IMR-90 (cell line): ENCODE data around the gene GLP2R. TPM values are rescaled to one million over a fixed set of nuclear protein-coding genes. Genes with fewer than 3 reads are reported as not detected.
"Not testable (repeated sequence)": the region's sequence is repeated elsewhere in the genome, so short reads cannot be mapped to it uniquely, and the experiment has no call there.

Experiments
- ATAC-seq: fragments of 200-7000 bp; cut with Tn5 transposase; 2 replicates; pipeline ENCODE4 v1.9.1; 2020; ENCODE audit warnings: low read depth, mild to moderate bottlenecking, moderate library complexity
- BruUV-seq: library from RNA; stranded (reverse); fragments of 400-500 nt; replicated peaks from 2 replicates; lab custom pipeline; 2021; lab: Mats Ljungman, UMichigan
- CTCF ChIA-PET: fragments of 300-600 bp; formaldehyde crosslinking; extraction: SDS; loops from one replicate; lab custom pipeline; 2021; ENCODE audit warnings: antibody characterized with exemption; lab: Yijun Ruan, JAX
- POLR2A ChIA-PET: fragments of 300-600 bp; sonication (Branson Sonifier 250); formaldehyde crosslinking; loops from one replicate; lab custom pipeline; 2022; ENCODE audit warnings: antibody characterized with exemption; ENCODE audit not compliant: unreplicated experiment; lab: Charles Lee
- DNase-seq: peaks from one replicate; pipeline ENCODE4 v3.0.0; 2013
- H2AFZ ChIP-seq: replicated peaks from 2 replicates; pipeline ENCODE3; 2013; ENCODE audit warnings: low read length, mild to moderate bottlenecking; ENCODE audit not compliant: poor library complexity
- H2AK5ac ChIP-seq: 2 replicates; pipeline ENCODE4 v1.6.1; 2013; ENCODE audit warnings: low read depth, low read length, inconsistent platforms
- H2AK9ac ChIP-seq: replicated peaks from 2 replicates; pipeline ENCODE3; 2013; ENCODE audit warnings: mild to moderate bottlenecking, low read depth, low read length, moderate library complexity; ENCODE audit not compliant: poor library complexity
- H2BK120ac ChIP-seq: 2 replicates; pipeline ENCODE4 v1.6.1; 2013; ENCODE audit warnings: low read depth, low read length, inconsistent platforms
- H2BK15ac ChIP-seq: 3 replicates; pipeline ENCODE4 v1.6.1; 2013; ENCODE audit warnings: low read depth, low read length, inconsistent platforms
- H2BK20ac ChIP-seq: 2 replicates; pipeline ENCODE4 v1.6.1; 2013; ENCODE audit warnings: low read depth, mild to moderate bottlenecking, inconsistent platforms, low read length, moderate library complexity
- H2BK5ac ChIP-seq: 2 replicates; pipeline ENCODE4 v1.6.1; 2013; ENCODE audit warnings: mild to moderate bottlenecking, low read depth, low read length, inconsistent platforms; ENCODE audit not compliant: poor library complexity, severe bottlenecking
- H3K14ac ChIP-seq: replicated peaks from 2 replicates; pipeline ENCODE4 v1.6.1; 2013; ENCODE audit warnings: low read depth, low read length, inconsistent platforms
- H3K18ac ChIP-seq: 2 replicates; pipeline ENCODE4 v1.6.1; 2013; ENCODE audit warnings: low read depth, low read length, control low read depth
- H3K23ac ChIP-seq: 2 replicates; pipeline ENCODE4 v1.6.1; 2013; ENCODE audit warnings: low read depth, low read length, inconsistent platforms
- H3K27ac ChIP-seq: 2 replicates; pipeline ENCODE4 v1.5.1; 2013; ENCODE audit warnings: mild to moderate bottlenecking, control low read depth, low read length; ENCODE audit not compliant: insufficient read depth
- H3K27me3 ChIP-seq: 2 replicates; pipeline ENCODE4 v1.6.1; 2013; ENCODE audit warnings: low read length; ENCODE audit not compliant: control insufficient read depth, insufficient read depth
- H3K36me3 ChIP-seq: 2 replicates; pipeline ENCODE4 v1.6.1; 2013; ENCODE audit warnings: low read length, mixed read lengths; ENCODE audit not compliant: control insufficient read depth, insufficient read depth
- H3K4ac ChIP-seq: 2 replicates; pipeline ENCODE4 v1.6.1; 2013; ENCODE audit warnings: low read depth, low read length, inconsistent platforms
- H3K4me1 ChIP-seq: 2 replicates; pipeline ENCODE4 v1.6.1; 2013; ENCODE audit warnings: low read length, mixed read lengths; ENCODE audit not compliant: control insufficient read depth, insufficient read depth
- H3K4me2 ChIP-seq: 2 replicates; pipeline ENCODE4 v1.6.1; 2013; ENCODE audit warnings: low read depth, mild to moderate bottlenecking, control low read depth, low read length, moderate library complexity
- H3K4me3 ChIP-seq: 2 replicates; pipeline ENCODE4 v1.5.1; 2013; ENCODE audit warnings: low read depth, mild to moderate bottlenecking, control low read depth, low read length, moderate library complexity; ENCODE audit not compliant: insufficient read depth
- H3K56ac ChIP-seq: 2 replicates; pipeline ENCODE4 v1.6.1; 2013; ENCODE audit warnings: low read length, inconsistent platforms; ENCODE audit not compliant: insufficient read depth; ENCODE audit errors: extremely low read depth
- H3K79me1 ChIP-seq, 2 experiments: 2 replicates each; pipeline ENCODE4 v1.6.1; 2013; ENCODE audit warnings: low read length in 2 of 2, inconsistent platforms in 1 of 2, low read depth in 1 of 2
- H3K9ac ChIP-seq: 2 replicates; pipeline ENCODE4 v1.6.1; 2013; ENCODE audit warnings: low read depth, low read length, control low read depth
- H3K9me1 ChIP-seq: 2 replicates; pipeline ENCODE4 v1.6.1; 2013; ENCODE audit warnings: low read length, inconsistent platforms; ENCODE audit not compliant: insufficient read depth
- H3K9me3 ChIP-seq: 2 replicates; pipeline ENCODE4 v1.6.1; 2013; ENCODE audit warnings: low read length; ENCODE audit not compliant: control insufficient read depth, insufficient read depth
- H4K20me1 ChIP-seq: 2 replicates; pipeline ENCODE4 v1.6.1; 2013; ENCODE audit warnings: low read length, inconsistent platforms; ENCODE audit not compliant: insufficient read depth
- H4K5ac ChIP-seq: 2 replicates; pipeline ENCODE4 v1.6.1; 2013; ENCODE audit warnings: mild to moderate bottlenecking, low read depth, low read length, control low read depth
- H4K8ac ChIP-seq, 2 experiments: 2 replicates each; pipeline ENCODE4 v1.6.1; 2013; ENCODE audit warnings: low read depth in 2 of 2, low read length in 2 of 2, control low read depth in 1 of 2, inconsistent platforms in 1 of 2
- H4K91ac ChIP-seq: 2 replicates; pipeline ENCODE4 v1.6.1; 2013; ENCODE audit warnings: low read depth, low read length, inconsistent platforms; ENCODE audit not compliant: insufficient read depth
- BHLHE40 ChIP-seq: fragments of 150-350 bp; IDR thresholded peaks from 2 replicates; pipeline ENCODE4 v1.6.1; 2016; ENCODE audit warnings: mild to moderate bottlenecking, low read depth, low read length
- FOS ChIP-seq: fragments of 150-350 bp; IDR thresholded peaks from 2 replicates; pipeline ENCODE4 v1.6.1; 2016; ENCODE audit warnings: low read depth, low read length
- RAD21 ChIP-seq: IDR thresholded peaks from 2 replicates; pipeline ENCODE4 v1.6.1; 2012; ENCODE audit warnings: low read length, improper control_type of control experiment
- WGBS, 2 experiments: methylation state at CpG; one replicate each; pipeline versions ENCODE4 v1.1.5 to v1.1.7; 2013; ENCODE audit warnings: missing lambda C conversion rate in 2 of 2; ENCODE audit not compliant: insufficient read length in 1 of 2; ENCODE audit errors: extremely low coverage in 2 of 2; 5-methylcytosine and 5-hydroxymethylcytosine counted together
- dilution Hi-C: fragments of 300-500 bp; cut with HindIII; formaldehyde crosslinking; loops from one replicate; pipeline ENCODE4 v1.14.3; 2018; ENCODE audit warnings: low sequenced_read_pairs; ENCODE audit not compliant: unreplicated experiment
- in situ Hi-C: fragments of 300-500 bp; cut with MboI; formaldehyde crosslinking; loops from 3 replicates; pipeline ENCODE4 v1.14.3; 2019; ENCODE audit warnings: low sequenced_read_pairs, inconsistent platforms, mixed read lengths
- intact Hi-C: fragments of 100-400 bp; cut with micrococcal nuclease; formaldehyde crosslinking; loops from 2 replicates; pipeline ENCODE4 v1.10.0; 2022
- polyA plus RNA-seq, 3 experiments: library from polyadenylated mRNA; depleted of rRNA; stranded (reverse); fragments of >200 nt; gene quantifications; 2 replicates each; pipeline ENCODE4 v1.2.3, GENCODE V29; 2012; ENCODE audit warnings: low replicate concordance in 1 of 3
- total RNA-seq: library from RNA; depleted of rRNA; stranded (reverse); fragments of >200 nt; gene quantifications from 2 replicates; pipeline ENCODE4 v1.2.3, GENCODE V29; 2012
- TF ChIP-seq, protein P1 (sequence below): fragments of 150-350 bp; IDR thresholded peaks from 2 replicates; pipeline ENCODE4 v1.6.1; 2016; ENCODE audit warnings: low read depth, mild to moderate bottlenecking, low read length, moderate library complexity, borderline replicate concordance

Gene GLP2R
- total and polyA plus RNA-seq, 2 of the 4 experiments (the other 2 are of a cell fraction) = 0.07 TPM; not detected in 1

DNA sequence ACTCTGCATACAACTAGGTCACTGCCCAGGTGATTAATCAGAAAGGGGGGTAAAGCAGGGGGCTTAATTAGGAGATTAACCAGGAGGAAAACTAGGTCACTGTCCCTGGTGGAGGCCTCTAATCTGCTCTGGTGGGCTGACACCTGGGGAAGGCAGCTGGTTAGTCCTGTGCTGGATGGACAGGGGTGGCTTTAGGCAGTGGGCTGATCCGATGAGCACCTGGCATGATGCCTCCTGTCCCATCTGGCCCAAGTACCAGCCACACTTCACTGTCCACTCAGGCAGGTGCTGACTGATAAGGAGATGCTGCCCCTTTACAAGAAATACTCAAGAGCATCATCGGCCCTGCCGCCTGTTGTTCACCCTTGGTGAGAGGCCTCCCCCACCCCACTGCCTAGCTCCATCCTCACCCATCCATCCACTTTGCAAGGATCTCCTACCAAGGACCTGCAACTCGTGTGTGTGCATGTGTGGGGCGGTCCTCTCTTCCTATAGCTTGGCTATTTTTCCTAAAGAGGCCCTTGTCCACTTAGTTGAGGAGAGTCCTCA lies 93.2 kb downstream of the GLP2R start:
- dilution Hi-C loops = no loop called here
- Histone ChIP-seq H3K4me1 (no peaks in the 10 kb centered on the region), H3K4ac (no peak overlapping the region), H3K4me2 (no peak overlapping the region), H3K23ac (no peak overlapping the region), H3K9ac (no peak overlapping the region), H3K9me1 (no peaks in the 10 kb centered on the region), H3K4me3 (no peak overlapping the region), H3K9me3 (no peaks in the 10 kb centered on the region), H2BK20ac (no peak overlapping the region), H2BK120ac (no peak overlapping the region), H2AK5ac (no peak overlapping the region), H3K27me3 (no peaks in the 10 kb centered on the region), H3K56ac (no peak overlapping the region), H3K14ac (no peak overlapping the region), H4K5ac (no peak overlapping the region), H2AFZ (no peak overlapping the region), H2BK5ac (no peak overlapping the region), H3K79me1 (no peaks in the 10 kb centered on the region), H3K36me3 (peaks cover 12% of the 10 kb centered on the region; the same call in 1 of the 2 replicates), H2BK15ac (no peak overlapping the region), H4K91ac (no peak overlapping the region), H3K18ac (no peak overlapping the region), H2AK9ac (no peak overlapping the region), H3K27ac (no peak overlapping the region), H4K20me1 (no peaks in the 10 kb centered on the region), H4K8ac (no peak overlapping the region)
- CTCF ChIA-PET = no interaction called here
- POLR2A ChIA-PET = no interaction called here
- in situ Hi-C loops = no loop called here
- intact Hi-C loops = no loop called here
- no CpG with 5 or more reads among the region's 5 CpGs for WGBS, 2 experiments
- ATAC-seq (no peak), DNase-seq (no peak)
- TF ChIP-seq FOS (no peak), RAD21 (no peak), BHLHE40 (no peak)
- TF ChIP-seq, protein P1, sequence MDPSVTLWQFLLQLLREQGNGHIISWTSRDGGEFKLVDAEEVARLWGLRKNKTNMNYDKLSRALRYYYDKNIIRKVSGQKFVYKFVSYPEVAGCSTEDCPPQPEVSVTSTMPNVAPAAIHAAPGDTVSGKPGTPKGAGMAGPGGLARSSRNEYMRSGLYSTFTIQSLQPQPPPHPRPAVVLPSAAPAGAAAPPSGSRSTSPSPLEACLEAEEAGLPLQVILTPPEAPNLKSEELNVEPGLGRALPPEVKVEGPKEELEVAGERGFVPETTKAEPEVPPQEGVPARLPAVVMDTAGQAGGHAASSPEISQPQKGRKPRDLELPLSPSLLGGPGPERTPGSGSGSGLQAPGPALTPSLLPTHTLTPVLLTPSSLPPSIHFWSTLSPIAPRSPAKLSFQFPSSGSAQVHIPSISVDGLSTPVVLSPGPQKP = no peak
- BruUV-seq = no TSS peak

DNA sequence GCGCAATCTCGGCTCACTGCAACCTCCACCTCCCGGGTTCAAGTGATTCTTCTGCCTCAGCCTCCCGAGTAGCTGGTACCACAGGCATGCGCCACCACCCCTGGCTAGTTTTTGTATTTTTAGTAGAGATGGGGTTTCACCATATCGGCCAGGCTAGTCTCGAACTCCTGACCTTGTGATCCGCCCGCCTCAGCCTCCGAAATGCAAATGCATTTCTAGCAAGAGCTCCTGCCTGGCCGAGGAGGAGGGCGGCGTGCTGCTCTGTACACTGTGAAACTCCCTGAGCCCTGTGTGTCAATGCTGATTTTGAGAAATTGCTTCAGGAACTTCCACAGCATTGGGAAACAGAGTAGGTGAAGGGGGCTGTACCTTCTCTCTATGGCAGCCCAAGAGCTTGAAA lies 95.5 kb downstream of the GLP2R start:
- H4K8ac ChIP-seq, dilution Hi-C loops, H3K4ac ChIP-seq, H2BK120ac ChIP-seq, H2BK15ac ChIP-seq, H3K4me1 ChIP-seq, POLR2A ChIA-PET, H3K27ac ChIP-seq, H3K79me1 ChIP-seq, H2BK20ac ChIP-seq, H3K9me3 ChIP-seq, H3K23ac ChIP-seq, H3K14ac ChIP-seq, H3K4me2 ChIP-seq, BruUV-seq, H4K91ac ChIP-seq, H3K56ac ChIP-seq, H4K20me1 ChIP-seq, H2AFZ ChIP-seq, intact Hi-C loops, H3K9ac ChIP-seq, H3K18ac ChIP-seq, H4K5ac ChIP-seq, DNase-seq, H2AK9ac ChIP-seq, H2BK5ac ChIP-seq, ATAC-seq, H3K9me1 ChIP-seq, H3K4me3 ChIP-seq, H2AK5ac ChIP-seq, H3K27me3 ChIP-seq: not testable (repeated sequence)
- peaks cover 13% of the 10 kb centered on the region; the same call in 1 of the 2 replicates for H3K36me3 ChIP-seq
- in situ Hi-C loops = loop anchor here (5.0 kb wide), 1 partner anchor 691 kb away; no protein-coding TSS in a partner anchor
- CTCF ChIA-PET = interaction anchor here (0.6 kb wide), 1 partner anchor 232 kb away, joined by 4 read pairs; no protein-coding TSS in a partner anchor
- WGBS, 2 experiments = 80% methylated on average over 1 of the region's 13 CpGs; no CpG with 5 or more reads in 1 of the 2 experiments
